NCI-H2107 (cell line): ENCODE data around the gene TCF12.

ENCODE experiments used
- DNase-seq: peaks from one replicate; lab custom pipeline; 2025; lab: John Stamatoyannopoulos, UW

The TCF12 gene

DNA sequence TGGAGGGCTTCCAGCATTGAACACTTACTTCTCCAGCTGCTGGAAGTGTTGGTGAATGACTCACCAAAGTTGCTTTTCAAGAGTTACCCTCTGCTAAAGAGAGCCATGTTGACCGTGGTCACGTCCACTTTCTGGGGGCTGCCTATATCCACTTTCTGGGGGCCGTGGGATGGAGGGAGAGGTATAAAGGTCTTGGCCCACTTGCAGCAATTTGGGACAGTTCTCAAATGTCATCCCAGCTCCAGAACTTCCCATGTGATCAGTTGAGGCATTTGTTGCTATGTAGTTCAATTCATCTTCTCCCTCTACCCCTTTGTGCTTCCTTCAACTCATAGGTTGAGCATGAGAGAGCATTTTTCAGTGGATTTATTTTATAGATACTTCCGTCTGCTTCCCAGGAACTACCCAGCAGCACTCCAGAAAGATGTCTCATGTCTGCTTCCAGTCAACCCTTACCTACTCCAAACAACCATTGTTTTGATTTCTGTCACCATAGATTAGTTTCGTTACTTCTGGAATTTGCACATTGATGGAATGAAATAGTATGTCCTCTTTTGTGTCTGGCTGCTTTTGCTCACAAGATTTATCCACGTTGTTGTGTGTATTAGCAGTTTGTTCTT, 130.6 kb downstream of the TCF12 start:
- no peak for DNase-seq

DNA sequence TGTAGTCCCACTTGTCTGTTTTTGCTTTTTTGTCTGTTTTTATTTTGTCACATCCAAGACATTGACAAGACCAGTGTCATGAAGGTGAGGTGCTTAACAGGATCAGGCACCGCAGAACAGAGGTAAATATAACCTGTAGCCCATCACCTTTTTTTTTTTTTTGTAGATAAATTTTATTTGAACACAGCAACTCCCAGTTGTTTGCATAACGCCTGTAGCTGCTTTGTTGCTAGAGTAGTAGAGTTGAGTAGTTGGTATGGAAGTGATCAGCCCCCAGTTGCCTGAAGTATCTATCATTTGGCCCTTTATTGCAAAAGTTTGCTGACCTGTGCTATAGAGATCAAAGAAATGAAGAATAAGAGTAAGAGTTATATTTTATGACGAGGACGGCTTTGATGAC, 135.0 kb downstream of the TCF12 start:
- DNase-seq, result no peak

GRCh38 chr15:57054204-57054750, 135.8 kb downstream of the TCF12 start:
- DNase-seq, result no peak

- DNase-seq, result no peak
Observed at GRCh38 chr15:57056357-57056756, 137.9 kb downstream of the TCF12 start.

DNA sequence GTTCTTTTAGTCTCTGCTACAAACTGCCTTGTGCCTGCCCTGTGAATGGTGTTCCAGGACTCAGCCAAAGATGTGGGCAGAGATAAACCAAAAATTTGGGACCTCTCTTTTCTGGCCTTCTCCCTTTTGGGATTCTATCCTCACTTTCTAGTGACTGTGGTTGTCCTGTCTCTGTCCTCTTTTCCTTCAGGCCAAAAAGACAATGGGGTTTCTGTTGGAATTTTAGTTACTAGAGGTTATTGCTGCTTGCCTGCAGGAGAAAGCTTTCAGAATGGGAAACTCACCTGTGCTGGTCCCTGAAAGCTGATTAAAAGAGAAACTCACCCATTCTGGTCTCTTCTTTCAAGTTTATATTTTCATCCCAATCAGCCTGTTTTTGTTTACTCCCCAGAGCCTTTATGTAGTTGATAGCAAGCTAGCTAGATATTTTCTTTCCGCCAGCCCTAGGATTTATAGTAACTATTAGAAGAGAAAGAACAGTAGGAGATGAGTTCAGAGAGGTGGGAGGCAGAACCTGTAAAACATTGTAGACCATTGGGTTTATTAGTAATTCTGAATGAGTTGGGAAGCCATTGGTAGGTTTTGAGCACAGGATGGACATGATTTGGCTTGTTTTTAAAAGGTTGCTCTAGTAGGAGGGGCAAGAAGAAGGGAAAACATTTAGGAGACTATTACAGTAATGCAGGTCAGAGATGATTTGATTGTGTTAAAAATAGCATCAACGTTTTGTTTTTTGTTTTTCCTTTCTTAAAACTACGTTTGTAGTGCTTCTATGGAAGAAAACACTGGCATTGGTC, 138.9 kb downstream of the TCF12 start:
- no peak for DNase-seq

GRCh38 chr15:57059026-57059660, 140.7 kb downstream of the TCF12 start:
- DNase-seq, result no peak

GRCh38 chr15:57060799-57061198, 142.4 kb downstream of the TCF12 start:
- no peak for DNase-seq

GRCh38 chr15:57061281-57061680, 142.8 kb downstream of the TCF12 start:
- no peak for DNase-seq

GRCh38 chr15:57061696-57062095, 143.3 kb downstream of the TCF12 start:
- DNase-seq, result no peak

- DNase-seq, result no peak
Observed at GRCh38 chr15:57064033-57064432, 145.6 kb downstream of the TCF12 start.

- DNase-seq, result no peak
Observed at GRCh38 chr15:57069423-57069822, 151.0 kb downstream of the TCF12 start.

- DNase-seq, result no peak
Observed at GRCh38 chr15:57070674-57071073, 152.2 kb downstream of the TCF12 start.

DNA sequence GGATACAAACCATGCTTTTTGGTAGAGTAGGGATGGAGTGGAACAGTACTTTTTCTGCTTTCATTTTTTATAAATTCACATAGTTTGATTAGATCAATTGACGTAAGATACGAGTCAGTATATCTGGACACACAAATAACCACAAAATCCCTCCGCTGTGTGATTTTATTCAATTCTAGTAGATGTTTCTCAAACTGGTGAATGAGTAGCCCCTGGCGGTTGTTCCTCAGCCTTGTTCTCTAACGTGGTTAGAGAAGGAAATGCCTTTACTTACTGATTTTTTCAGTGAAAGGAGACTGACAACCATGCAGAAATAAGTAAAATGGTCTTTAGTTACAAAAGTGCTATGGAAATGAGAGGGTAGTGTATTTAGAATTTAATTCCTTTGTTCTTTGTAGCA, 161.0 kb downstream of the TCF12 start:
- DNase-seq, result no peak

DNA sequence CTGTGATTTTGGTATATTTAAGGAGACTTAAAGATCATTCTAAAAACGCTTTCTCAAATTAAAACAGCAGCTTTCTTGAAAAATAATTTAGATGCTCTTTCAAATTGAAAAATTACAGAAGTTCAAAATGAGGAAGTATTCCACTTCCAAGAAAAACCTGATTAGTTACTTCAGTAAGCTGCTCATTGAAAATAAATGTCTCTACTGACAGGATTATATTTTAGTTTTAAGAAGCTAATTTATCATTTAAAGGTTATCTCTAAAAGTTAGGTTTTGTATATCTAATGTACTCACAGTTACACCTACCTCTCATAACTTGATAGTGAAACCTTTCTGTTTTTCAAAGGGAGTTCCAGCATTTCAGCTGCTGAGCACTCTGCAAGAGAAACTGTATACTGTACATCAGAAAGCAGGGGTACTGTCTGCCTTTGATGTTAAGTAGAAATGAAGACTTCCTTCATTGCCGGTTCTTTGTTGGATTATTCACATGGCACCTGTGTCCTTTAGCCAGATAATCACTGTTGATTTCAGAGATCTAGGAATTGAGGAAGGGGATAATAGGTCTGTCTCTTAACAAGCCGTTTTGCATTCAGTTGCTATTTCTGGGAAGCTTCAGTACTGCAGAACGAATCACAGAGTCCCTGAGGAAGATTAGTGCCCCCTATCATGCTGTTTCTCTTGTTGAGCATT, 161.6 kb downstream of the TCF12 start:
- no peak for DNase-seq

- no peak for DNase-seq
Observed at GRCh38 chr15:57082054-57082728, 163.7 kb downstream of the TCF12 start.

DNA sequence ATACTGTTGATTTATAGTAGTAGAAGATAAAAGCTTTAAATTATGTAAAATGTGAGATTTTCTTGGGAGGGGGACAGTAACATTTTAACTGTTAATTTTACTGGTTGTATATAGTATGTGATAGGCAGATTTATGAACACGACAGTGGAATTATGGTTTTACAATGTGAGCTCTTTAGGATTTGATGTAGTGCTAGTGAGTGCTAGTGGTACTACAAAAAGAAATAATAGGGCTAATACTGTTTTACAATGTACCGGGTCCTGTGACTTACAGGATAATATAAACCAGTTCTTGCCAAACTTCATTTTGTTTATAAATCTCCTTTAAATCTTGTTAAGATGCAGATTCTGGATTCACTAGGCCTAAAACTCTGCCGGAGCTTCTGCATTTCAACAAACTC, 165.7 kb downstream of the TCF12 start:
- no peak for DNase-seq

DNA sequence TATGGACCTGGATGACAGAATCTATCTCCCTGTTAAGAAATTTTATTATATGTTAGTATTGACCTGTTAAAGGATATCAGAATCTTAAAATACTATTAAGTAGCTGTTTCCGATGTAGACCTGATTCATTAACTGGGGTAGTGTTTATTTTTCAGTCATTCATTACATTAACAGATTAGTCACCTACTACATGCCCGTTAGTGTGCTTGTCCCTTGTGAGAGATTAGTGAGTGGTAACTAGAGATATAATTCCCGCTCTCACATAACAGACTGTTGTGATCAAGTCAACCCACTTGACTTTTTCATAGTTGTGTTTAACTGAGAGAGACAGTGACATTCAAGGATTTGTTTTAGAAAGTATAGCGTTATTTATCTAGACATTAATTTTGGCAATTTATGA, 166.8 kb downstream of the TCF12 start:
- DNase-seq, result no peak

DNA sequence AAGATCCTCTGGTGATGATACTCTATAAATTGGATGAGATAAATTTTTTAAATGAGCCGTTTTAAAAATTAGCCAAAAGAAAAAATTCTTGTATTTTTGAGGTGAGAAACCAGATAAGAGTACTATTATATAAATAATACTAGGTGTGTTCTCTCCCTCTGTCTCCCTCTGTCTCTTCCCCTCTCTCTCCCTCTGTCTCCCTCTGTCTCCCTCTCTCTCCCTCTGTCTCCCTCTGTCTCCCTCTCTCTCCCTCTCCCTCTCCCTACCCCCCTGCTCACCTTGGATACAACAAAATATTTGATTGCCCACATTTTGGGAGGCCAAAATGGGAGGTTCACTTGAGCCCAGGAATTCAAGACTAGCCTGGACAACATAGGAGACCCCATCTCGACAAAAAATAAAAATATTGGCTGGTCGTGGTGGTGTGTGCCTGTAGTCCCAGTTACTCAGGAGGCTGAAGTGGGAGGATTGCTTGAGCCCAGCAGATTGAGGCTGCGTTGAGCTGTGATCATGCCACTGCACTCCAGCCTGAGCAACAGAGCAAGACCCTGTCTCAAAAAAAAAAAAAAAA, 168.5 kb downstream of the TCF12 start:
- DNase-seq, result no peak

DNA sequence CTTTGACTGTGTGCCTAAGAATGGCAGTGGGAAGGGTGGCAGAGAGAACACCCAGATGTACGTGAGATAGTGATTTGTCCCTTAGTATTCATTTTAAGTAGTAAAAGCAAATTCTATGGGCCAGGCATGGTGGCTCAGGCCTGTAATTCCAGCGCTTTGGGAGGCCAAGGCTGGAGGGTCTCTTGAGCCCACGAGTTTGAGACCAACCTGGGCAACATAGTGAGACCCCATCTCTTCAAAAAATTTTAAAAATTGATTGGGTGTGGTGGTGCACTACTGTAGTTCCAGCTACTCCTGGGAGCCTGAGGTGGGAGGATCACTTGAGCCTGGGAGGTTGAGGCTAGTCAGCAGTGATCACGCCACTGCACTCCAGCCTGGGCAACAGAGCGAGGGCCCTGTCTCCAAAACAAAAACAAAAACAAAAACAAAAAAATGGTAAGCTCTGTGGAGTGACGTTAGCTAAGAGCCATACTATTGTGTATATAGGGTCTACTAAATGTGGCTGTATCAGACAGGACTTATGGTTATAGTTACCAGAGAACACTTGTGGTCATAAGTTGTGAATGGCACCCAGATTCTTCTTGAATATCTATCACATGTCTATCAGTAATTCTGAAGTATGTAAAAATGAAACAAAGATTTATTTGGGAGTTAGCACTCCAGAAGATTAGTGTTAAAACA, 171.5 kb downstream of the TCF12 start:
- no peak for DNase-seq

DNA sequence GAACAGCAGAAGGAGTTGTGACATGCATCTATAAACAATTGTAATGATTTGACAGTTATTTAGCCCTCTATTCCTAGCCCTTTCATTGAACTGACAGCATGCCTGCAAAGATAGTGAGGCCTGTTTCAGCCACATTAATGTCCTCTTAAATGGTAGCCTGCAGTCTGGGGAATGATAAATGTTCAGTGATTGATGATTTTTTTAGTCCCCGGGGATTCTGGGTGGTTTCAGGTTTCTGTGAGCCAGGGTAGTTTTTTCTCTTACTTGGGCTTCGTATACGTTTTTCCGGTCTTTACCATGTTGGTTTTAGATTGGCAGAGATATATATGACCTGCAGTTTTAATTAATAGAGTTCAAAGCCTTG, 172.0 kb downstream of the TCF12 start:
- no peak for DNase-seq

- DNase-seq, result no peak
Observed at GRCh38 chr15:57091636-57092035, 173.2 kb downstream of the TCF12 start.
